GM19324 (cell line): Measurements from ENCODE around the gene TTC33.

ENCODE experiments used
- ATAC-seq: cut with Tn5 transposase; IDR thresholded peaks from one replicate; pipeline ENCODE4 v1.9.1; 2021; ENCODE audit warnings: mild to moderate bottlenecking, moderate library complexity; ENCODE audit not compliant: unreplicated experiment, low FRiP score

The TTC33 gene

GRCh38 chr5:40551496-40552491 lies 204.0 kb downstream of the TTC33 start:
- no peak for ATAC-seq

DNA sequence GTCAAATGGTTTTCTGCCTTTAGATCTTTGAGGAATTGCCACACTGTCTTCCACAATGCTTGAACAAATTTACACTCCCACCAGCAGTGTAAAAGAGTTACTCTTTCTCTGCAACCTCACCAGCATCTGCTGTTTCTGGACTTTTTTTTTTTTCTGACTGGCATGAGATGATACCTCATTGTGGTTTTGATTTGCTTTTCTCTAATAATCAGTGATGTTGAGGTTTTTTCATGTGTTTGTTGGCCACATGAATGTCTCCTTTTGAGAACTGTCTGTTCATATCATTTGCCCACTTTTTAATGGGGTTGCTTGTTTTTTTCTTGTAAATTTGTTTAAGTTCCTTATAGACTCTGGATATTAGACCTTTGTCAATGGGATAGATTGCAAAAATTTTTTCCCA lies 205.3 kb downstream of the TTC33 start:
- no peak for ATAC-seq

GRCh38 chr5:40549616-40550015 lies 206.1 kb downstream of the TTC33 start:
- ATAC-seq = no peak

GRCh38 chr5:40547994-40548575 lies 207.7 kb downstream of the TTC33 start:
- ATAC-seq = no peak

- no peak for ATAC-seq
Observed at GRCh38 chr5:40547557-40547956, 208.2 kb downstream of the TTC33 start.

GRCh38 chr5:40540301-40540700 lies 215.5 kb downstream of the TTC33 start:
- ATAC-seq = no peak

DNA sequence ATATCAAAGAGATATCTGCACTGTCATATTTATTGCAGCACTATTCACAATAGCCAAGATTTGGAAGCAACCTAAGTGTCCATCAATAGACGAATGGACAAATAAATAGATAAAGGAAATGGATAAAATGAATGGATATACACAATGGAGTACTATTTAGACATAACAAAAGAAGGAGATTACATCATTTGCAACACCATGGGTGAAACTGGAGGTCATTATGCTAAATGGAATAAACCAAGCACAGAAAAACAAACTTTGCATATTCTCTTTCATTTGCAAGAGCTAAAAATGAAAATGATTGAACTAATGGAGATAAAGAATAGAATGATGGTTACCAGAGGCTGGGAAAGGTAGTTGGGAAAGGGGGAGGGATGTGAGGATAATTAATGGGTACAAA lies 231.1 kb downstream of the TTC33 start:
- ATAC-seq = no peak

DNA sequence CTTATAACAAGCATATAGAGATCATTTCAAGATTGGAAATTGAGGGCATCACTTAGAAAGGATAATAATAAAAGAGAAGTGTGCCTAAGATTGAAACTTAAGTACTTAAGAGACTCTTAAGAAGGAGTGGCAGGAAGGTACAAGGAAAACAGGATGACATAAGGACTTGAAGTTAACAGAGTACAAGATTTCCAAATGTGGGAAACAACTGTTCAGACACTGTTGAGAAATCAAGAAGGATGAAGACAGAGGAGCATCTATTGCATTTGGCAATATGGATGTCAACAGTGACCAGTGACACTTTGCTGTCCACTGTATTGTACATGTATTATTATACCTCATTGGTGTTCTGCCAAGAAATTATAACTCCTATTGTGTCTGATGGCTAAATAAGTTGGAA lies 233.8 kb downstream of the TTC33 start:
- no peak for ATAC-seq

- ATAC-seq = no peak
Observed at GRCh38 chr5:40521108-40521785, 234.5 kb downstream of the TTC33 start.

DNA sequence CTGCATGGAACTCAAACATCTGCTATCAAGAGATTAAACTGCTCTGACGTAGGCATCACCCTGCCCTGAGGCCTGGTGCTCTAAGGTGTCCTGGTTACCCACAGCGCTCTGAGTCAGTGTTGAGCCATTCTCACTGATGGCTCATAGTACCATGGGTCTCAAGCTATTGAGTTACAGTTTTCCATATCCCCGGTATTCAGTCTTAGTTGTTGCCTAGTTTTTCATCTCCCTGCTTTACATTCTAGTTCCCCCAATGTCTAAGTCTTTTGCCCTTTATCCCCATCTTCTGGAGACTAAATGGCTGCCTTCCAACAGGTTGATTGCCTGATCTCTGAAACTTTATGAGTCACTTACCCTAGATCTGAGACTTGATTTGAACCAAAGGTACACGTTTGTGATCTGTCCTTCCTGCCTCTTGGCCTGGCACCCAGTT lies 237.3 kb downstream of the TTC33 start:
- no peak for ATAC-seq

- ATAC-seq = no peak
Observed at GRCh38 chr5:40515476-40515875, 240.3 kb downstream of the TTC33 start.

DNA sequence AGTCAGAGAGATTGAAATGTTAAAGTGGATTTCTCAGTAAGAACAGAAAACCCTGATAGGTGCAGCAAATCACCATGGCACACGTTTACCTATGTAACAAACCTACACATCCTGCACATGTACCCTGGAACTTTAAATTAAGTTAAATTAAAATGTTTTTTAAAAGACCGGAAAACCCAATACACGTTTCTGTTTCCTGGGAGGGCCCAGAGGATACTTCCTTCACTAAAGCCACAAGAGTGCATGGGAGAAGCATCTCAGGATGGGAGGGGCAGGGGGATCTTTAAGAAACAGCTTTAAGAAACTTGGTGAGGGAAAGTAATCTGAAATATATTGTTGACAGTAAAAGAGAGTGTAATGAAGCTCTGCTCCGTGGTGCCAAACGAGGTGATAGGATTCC lies 240.8 kb downstream of the TTC33 start:
- no peak for ATAC-seq

GRCh38 chr5:40511801-40512200 lies 244.0 kb downstream of the TTC33 start:
- ATAC-seq = no peak

DNA sequence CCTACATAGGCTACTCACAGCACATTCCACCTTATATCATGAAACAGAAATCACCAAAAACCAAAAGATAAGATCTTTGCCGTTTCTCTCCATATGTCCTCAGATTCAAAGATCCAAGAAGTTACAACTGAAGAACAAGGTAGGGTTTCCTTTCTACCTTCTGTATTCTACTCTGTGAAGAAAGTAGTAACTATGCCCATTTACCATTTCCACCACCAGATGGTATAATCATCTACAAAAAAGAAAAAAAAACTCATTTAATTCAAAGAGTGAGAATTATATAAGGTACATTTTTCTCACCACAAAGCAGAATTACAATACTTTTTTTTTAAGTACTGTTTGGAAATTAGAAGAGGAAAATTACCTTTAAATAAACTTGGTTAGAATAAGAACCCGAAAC lies 248.7 kb downstream of the TTC33 start:
- ATAC-seq = no peak

DNA sequence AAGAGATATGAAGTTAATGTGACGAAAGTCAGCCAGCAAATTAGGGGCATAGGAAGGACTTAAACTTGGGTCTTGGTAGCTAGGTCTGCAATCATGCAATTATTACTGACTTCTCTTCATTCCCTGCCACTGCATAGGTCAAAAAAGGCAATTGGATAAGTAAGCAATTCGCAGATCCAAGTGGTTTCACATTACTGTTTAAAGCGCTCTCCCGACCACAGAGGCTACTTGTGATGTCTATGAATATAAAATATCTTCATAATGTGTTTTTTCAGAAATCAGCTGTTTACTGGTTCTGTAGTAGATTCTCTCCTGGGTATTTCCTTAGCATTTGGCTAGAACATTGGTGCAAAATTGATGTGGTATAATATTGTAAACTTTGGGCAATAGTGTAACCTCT lies 250.7 kb downstream of the TTC33 start:
- no peak for ATAC-seq

- no peak for ATAC-seq
Observed at GRCh38 chr5:40503439-40503838, 252.3 kb downstream of the TTC33 start.

DNA sequence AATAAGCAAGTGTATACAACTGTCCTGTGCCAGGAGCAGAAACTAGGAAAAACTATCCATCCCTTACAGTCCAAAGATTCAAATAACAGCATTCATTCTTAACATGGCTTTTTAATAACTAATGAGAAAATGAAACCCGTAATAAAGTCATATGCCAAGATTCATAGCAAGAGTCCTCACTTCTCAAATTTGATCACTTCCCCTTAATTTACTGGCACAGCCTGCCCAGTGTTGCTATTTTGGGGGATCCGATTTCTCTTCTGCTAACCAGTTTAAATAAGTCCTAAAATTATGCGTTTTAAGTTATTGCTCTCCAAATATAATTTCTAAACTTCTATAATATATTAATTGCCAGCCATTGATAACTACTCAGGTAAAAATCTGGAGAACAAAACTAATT lies 253.0 kb downstream of the TTC33 start:
- ATAC-seq = no peak

- no peak for ATAC-seq
Observed at GRCh38 chr5:40501711-40502444, 253.9 kb downstream of the TTC33 start.

GRCh38 chr5:40499518-40500273 lies 256.1 kb downstream of the TTC33 start:
- no peak for ATAC-seq

DNA sequence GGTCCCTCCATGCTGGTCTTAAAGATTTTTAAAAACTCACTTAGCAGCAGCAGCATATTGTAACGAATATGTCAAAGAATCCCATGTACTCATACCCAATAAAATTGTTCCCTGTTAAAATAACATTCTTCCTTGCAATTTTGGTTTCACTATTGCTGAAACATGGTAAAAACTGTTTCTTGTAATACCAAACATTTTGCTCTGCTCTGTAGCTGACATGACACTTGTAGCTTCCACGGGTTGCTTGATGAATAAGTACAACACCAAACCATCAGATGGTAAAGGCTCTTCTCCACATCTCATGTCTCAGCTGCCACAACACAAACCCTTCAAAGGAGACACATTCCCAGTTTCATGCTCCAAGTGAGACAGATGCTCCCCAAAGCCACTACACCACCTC lies 256.8 kb downstream of the TTC33 start:
- no peak for ATAC-seq
